Muscle layer of duodenum (tissue), 2 donors: ENCODE results near the gene ACBD4.

Experiments used
- H3K27ac ChIP-seq: one replicate; pipeline ENCODE4 v1.7.0; 2013; ENCODE audit warnings: mild to moderate bottlenecking, low read length
- H3K27me3 ChIP-seq: one replicate; pipeline ENCODE4 v1.7.0; 2013; ENCODE audit warnings: low read depth, mild to moderate bottlenecking, control low read depth, low read length
- H3K36me3 ChIP-seq, 2 donors: one replicate each; pipeline ENCODE4 v1.7.0; 2013; ENCODE audit warnings: low read length in 2 of 2, control low read depth in 1 of 2, mild to moderate bottlenecking in 1 of 2; ENCODE audit not compliant: insufficient read depth in 2 of 2, control insufficient read depth in 1 of 2
- H3K4me1 ChIP-seq, 2 donors: one replicate each; pipeline ENCODE4 v1.7.0; 2013; ENCODE audit warnings: low read length in 2 of 2, mild to moderate bottlenecking in 2 of 2, control low read depth in 1 of 2, moderate library complexity in 1 of 2; ENCODE audit not compliant: insufficient read depth in 2 of 2, control insufficient read depth in 1 of 2
- H3K4me3 ChIP-seq, 2 donors: one replicate each; pipeline ENCODE4 v1.7.0; 2013; ENCODE audit warnings: low read length in 2 of 2, low read depth in 1 of 2, mild to moderate bottlenecking in 1 of 2
- H3K9me3 ChIP-seq, 2 donors: one replicate each; pipeline ENCODE4 v1.7.0; 2013; ENCODE audit warnings: low read length in 2 of 2, control low read depth in 1 of 2, mild to moderate bottlenecking in 1 of 2; ENCODE audit not compliant: control insufficient read depth in 1 of 2
- donor health status: healthy.

Gene ACBD4

DNA sequence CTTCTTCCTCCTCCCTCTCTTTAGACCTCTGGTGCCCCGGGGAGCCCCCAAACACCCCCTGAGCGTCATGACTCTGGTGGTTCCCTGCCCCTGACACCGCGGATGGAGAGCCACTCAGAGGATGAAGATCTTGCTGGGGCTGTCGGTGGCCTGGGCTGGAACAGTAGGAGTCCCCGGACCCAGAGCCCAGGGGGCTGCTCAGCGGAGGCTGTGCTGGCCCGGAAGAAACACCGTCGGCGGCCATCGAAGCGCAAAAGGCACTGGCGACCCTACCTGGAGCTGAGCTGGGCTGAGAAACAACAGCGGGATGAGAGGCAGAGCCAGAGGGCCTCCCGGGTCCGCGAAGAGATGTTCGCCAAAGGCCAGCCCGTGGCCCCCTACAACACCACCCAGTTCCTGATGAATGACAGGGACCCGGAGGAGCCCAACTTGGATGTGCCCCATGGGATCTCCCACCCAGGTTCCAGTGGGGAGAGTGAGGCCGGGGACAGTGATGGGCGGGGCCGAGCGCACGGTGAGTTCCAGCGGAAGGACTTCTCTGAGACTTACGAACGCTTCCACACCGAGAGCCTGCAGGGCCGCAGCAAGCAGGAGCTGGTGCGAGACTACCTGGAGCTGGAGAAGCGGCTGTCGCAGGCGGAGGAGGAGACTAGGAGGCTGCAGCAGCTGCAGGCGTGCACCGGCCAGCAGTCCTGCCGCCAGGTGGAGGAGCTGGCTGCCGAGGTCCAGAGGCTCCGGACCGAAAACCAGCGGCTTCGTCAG, 33.7 kb downstream of the ACBD4 start:
- no peaks in the 10 kb centered on the region for H3K27me3 ChIP-seq
- H3K27ac ChIP-seq = no peak overlapping the region
- H3K4me3 ChIP-seq = no peak overlapping the region
- peaks cover 0 to 10% of the 10 kb centered on the region in 2 donors for H3K36me3 ChIP-seq
- no peaks in the 10 kb centered on the region for H3K9me3 ChIP-seq
- H3K4me1 ChIP-seq = peaks cover 25 to 26% of the 10 kb centered on the region in 2 donors

DNA sequence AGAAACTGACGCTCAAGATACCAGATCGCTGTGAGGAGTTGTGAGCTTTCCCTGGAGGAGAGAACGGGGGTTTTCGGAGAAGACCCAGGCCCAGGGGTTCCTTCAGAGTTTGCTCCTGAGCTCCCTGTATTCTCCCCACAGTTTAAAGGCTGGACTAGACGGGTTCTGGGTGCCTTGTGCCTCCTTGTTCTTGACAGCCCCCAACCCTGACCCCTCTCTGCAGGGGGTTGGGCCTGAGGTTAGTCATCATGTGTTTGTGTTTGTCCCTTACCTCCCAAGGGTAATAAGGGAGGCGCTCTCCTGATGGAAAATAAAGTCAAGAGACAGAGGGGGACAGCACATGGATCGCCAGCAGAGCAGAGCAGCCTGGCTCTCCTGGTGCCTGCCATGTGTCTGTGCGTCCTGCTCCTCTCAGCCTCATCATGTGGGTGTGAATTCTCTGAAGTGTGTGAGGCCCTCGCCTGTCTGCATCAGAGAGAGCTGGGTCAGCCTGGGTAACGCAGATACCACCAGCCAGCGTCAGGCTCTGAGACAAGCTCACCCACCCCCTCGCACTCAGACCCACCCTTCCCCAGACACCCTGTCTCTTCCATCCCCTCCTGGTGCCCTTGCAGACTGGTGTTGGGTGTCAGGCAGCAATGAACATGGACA, 34.9 kb downstream of the ACBD4 start:
- H3K9me3 ChIP-seq = no peaks in the 10 kb centered on the region
- peaks cover 25 to 26% of the 10 kb centered on the region in 2 donors for H3K4me1 ChIP-seq
- H3K4me3 ChIP-seq = no peak overlapping the region
- H3K27me3 ChIP-seq = no peaks in the 10 kb centered on the region
- H3K36me3 ChIP-seq = peaks cover 0 to 10% of the 10 kb centered on the region in 2 donors
- H3K27ac ChIP-seq = peak overlapping the region; percentile 87

DNA sequence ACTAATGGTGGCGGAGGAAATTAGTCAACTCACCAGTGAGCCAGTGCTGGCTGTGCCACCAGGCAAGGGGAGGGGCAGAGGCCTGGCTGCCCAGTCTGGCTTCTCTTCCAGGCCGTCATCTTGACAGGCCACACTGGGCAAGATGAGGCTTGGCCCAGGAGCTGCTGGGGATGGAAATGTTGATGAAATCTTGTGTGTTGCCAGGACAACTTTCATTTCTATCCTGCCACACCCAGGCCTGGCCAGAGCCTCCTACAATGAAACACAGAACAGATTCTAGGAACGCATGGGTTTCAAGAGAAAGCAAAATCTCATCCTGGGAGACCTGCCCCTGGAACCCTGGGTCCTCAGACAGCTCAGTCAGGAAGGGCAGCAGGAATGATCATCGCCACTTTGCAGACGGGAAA, 35.4 kb downstream of the ACBD4 start:
- Histone ChIP-seq H3K27ac (peak overlapping the region; percentile 87), H3K9me3 (no peaks in the 10 kb centered on the region), H3K36me3 (peaks cover 0 to 10% of the 10 kb centered on the region in 2 donors), H3K27me3 (no peaks in the 10 kb centered on the region), H3K4me3 (peak overlapping the region; percentile 27 to 52), H3K4me1 (peaks cover 25 to 26% of the 10 kb centered on the region in 2 donors)

- peaks cover 0 to 10% of the 10 kb centered on the region in 2 donors for H3K36me3 ChIP-seq
- no peaks in the 10 kb centered on the region for H3K9me3 ChIP-seq
- H3K27me3 ChIP-seq = no peaks in the 10 kb centered on the region
- H3K27ac ChIP-seq = peak overlapping the region; percentile 87
- peak overlapping the region; percentile 52 to 55 for H3K4me3 ChIP-seq
- peaks cover 25 to 26% of the 10 kb centered on the region in 2 donors for H3K4me1 ChIP-seq
Measured at GRCh38 chr17:45171338-45172231, 36.1 kb downstream of the ACBD4 start.

DNA sequence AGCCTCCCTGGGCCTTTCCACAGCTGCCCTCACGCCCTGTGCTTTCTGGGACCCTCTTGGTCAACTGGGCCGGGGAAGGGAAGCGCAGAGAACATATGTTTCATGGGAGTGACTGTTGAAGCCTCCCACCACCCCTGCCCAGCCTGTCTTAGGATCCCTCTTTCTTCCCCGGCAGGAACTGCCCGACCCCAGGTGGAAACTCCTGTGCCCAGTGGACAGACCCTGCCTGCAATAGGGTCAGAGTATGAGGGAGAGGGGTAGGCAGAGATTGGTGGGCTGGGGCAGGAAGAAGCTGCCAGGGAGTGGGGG, 36.7 kb downstream of the ACBD4 start:
- Histone ChIP-seq H3K4me3 (peak overlapping the region; percentile 52 to 55), H3K27ac (peak overlapping the region; percentile 87), H3K27me3 (no peaks in the 10 kb centered on the region), H3K9me3 (no peaks in the 10 kb centered on the region), H3K36me3 (peaks cover 0 to 10% of the 10 kb centered on the region in 2 donors), H3K4me1 (peaks cover 25 to 26% of the 10 kb centered on the region in 2 donors)

DNA sequence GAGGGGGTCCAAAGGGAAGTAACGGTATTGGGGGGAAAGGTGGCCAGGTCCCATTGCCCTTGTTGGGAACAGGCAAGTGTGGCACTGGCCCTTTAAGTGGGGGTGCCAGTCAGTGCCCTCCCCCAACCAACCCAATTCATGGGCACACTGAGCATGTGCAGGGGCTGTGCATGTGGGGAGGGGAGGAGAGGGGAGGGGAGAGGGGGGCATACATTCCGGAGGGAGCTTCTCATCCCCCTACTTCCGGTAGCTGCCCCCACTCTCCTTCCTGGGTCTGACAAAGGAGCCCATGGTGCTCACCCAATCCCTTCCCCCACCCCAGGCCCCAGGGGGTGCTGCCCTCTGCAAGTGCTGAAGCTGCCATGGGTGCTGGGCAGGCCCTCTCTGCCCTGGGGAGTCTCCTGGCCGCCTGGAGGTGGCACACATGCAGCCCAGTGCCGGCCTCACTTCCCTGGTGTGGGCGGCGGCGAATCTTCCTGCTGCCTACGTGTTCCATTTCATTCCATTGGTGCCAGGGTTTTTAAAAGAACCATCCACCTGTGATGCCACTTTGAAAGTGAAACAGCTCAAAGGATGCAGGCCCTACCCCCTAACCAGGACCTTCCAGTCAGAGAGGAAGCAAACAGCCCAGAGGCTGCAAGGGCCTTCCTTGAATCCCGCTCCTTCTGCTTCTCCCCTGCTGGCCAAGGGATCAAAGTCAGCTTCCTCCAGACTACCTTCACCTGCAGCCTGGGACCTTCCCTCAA, 37.2 kb downstream of the ACBD4 start:
- Histone ChIP-seq H3K36me3 (peaks cover 0 to 10% of the 10 kb centered on the region in 2 donors), H3K4me1 (peaks cover 25 to 26% of the 10 kb centered on the region in 2 donors), H3K27ac (peak overlapping the region; percentile 87), H3K27me3 (no peaks in the 10 kb centered on the region), H3K4me3 (peak overlapping the region; percentile 52 to 55), H3K9me3 (no peaks in the 10 kb centered on the region)

GRCh38 chr17:45175759-45176115, 40.2 kb downstream of the ACBD4 start:
- H3K27ac ChIP-seq = no peak overlapping the region

DNA sequence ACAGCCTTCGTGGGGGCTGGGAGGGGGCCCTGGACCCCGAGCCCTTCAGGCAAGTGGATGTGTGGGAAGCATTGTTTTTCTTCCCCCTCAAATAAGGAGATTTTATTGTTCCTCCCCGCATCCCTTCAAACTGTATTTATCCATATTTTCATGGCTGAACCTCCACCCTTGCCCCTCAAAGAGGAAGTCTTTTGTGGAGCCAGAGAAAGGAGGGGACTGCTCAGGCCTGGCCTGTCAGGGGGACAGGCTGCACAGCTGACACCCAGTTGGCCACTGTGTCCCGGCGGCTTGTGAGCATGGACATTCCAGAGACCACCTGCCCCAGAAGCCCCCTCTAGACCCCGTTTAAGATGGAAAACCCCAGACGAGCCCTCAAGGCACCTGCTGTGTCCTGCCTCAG, 42.1 kb downstream of the ACBD4 start:
- Histone ChIP-seq H3K36me3 (no peaks in the 10 kb centered on the region), H3K4me3 (no peak overlapping the region), H3K27ac (no peak overlapping the region), H3K27me3 (no peaks in the 10 kb centered on the region), H3K4me1 (peaks cover 2 to 6% of the 10 kb centered on the region in 2 donors), H3K9me3 (no peaks in the 10 kb centered on the region)

More at GRCh38 chr17:45175759-45176115, 40.2 kb downstream of the ACBD4 start:
- Histone ChIP-seq H3K4me1 (peaks cover 21 to 24% of the 10 kb centered on the region in 2 donors), H3K9me3 (no peaks in the 10 kb centered on the region), H3K36me3 (no peaks in the 10 kb centered on the region), H3K4me3 (no peak overlapping the region), H3K27me3 (no peaks in the 10 kb centered on the region)

DNA sequence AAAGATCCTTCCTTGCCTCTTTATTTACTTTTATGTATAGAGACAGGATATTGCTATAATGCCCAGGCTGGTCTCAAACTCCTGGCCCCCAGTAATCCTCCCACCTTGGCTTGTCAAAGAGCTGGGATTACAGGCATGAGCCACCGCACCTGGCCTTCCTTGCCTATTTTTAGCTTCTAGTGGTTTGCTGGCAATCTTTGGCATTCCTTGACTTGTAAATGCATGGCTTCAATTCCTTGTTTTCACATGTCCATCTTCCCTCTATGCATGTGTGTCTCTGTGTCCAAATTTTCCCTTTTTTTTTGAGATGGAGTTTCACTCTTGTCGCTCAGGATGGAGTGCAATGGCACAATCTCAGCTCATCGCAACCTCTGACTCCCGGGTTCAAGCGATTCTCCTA, 48.7 kb downstream of the ACBD4 start:
- no peaks in the 10 kb centered on the region for H3K4me1 ChIP-seq
- H3K4me3 ChIP-seq = no peak overlapping the region
- H3K9me3 ChIP-seq = no peaks in the 10 kb centered on the region
- no peaks in the 10 kb centered on the region for H3K27me3 ChIP-seq
- no peak overlapping the region for H3K27ac ChIP-seq
- no peaks in the 10 kb centered on the region for H3K36me3 ChIP-seq

DNA sequence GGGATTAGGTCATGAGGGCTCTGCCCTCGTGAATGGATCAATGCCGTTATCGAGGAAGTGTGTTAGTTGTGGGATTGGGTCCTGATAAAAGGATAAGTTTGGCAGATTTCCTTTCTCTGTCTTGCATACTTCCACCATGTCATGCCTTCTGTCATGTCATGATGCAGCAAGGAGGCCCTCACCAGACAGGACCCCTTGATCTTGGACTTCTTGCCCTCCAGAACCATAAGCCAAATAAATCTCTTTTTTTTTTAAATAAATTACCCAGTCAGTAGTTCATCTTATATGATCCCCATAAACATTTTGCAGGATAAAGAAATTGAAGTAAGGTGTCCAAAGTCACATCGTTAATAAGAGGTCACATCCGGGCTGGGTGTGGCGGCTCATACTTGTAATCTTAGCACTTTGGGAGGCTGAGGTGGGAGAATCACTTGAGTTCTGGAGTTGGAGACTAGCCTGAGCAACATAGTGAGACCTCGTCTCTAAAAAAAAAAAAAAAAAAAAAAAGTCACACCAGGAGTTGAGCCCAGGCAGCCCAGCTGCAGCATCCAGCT, 51.4 kb downstream of the ACBD4 start:
- Histone ChIP-seq H3K36me3 (no peaks in the 10 kb centered on the region), H3K4me1 (no peaks in the 10 kb centered on the region), H3K27me3 (no peaks in the 10 kb centered on the region), H3K9me3 (no peaks in the 10 kb centered on the region), H3K4me3 (no peak overlapping the region), H3K27ac (no peak overlapping the region)
